HG03521 (cell line): Measurements from ENCODE around the gene PDE1C.

Experiments used
- ATAC-seq: cut with Tn5 transposase; IDR thresholded peaks from one replicate; pipeline ENCODE4 v1.9.1; 2021; ENCODE audit warnings: mild to moderate bottlenecking, moderate library complexity; ENCODE audit not compliant: unreplicated experiment

The PDE1C gene

GRCh38 chr7:31724696-31725095 lies 345.5 kb downstream of the PDE1C start:
- no peak for ATAC-seq

DNA sequence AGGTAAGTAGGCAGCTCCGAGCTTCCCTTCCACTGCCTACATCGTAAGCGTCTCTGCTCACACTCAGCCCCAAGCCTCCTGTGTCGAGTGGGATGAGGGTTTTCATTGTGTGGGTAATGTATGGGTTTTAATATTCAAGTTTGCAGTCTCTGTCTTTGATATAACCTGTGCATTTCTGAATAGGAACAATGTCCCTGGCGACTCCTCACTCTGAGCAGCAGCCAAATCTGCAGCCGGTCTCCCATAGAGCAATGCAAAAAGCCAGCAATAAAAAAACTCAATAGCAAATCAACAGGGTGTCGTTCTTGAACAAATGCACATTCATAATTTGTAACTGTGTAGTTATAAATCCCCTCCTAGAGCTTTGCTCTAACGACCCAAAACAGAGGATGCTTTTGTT lies 349.8 kb downstream of the PDE1C start:
- ATAC-seq: no peak

GRCh38 chr7:31716355-31716754 lies 353.9 kb downstream of the PDE1C start:
- no peak for ATAC-seq

DNA sequence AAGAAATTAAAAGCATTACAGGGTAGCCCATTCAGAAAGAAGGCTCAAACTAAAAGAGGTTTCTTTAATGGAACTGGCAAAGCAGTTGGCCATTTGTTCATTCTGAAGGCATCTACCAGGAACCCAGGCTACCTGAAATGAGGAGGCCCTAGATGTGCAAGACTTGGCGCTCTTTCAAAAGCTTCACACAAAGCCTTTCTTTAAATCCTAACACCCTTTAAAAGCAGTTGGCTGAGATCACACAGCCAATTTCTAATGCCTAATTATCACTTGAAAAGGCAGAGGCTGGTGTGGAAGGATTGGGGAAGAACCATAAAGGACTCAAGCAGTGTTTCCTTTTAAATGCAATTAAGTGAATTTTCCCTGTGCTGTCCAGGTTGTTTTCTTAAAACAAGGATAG lies 360.0 kb downstream of the PDE1C start:
- ATAC-seq: no peak

DNA sequence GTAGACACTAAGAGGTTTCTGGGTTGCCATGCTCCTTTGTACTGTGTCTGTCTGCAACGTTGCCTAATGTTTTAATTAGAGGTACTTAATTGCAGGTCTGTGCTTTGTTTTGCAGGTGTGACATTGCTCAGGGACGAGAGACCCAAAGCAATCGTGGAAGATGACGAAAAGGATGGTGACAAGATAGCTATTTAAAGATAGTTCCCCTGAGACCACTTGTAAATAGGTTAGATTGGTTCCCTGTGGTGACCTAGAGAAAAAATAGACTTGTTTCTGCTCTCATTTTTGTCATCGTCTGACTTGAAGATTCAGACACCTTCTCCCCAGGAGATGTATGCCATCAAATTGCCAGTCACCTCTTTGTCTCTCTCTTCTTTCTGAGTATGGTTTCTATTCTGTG lies 363.1 kb downstream of the PDE1C start:
- ATAC-seq: no peak

DNA sequence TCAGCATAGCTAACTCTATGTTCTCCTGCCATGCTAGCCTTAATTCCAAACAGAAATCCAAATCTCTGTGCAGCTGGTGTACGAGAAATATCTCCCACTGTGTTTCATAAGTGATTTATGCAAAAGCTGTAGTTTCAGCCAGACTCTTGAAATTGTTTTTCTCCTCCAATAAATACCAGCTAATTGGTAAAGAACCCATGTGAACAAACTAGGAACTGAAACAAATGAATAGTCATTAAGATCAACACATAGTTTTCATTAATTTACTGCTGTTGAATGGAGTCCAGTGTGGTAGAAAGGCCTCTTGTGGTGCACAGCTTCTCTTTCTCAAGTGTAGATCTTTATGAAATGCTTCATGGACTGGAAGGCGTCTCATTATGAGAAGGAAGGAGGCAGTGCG lies 364.8 kb downstream of the PDE1C start:
- ATAC-seq: no peak

DNA sequence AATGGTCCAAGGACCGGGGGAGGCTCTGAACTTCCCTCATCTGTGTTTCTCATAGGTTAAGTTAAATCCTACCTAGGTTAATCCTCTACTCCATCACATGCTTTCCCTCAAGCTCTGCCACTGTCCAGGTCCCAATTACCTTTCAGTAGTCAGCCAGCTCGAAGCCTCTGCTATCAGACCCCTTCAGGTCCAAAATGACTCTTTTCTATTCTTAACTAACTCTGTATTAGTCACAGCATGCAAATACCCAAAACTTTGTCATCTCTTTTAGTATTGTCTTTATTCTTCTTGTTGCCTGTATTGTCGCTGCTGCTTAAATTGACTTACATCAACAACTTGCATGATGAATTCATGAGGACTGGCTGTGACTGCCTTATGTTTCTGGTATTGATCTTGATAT lies 367.9 kb downstream of the PDE1C start:
- no peak for ATAC-seq
